B cell (primary cell): ENCODE results near the gene NFIC.

Experiments used
- CTCF ChIP-seq: fragments of 200-600 bp; IDR thresholded peaks from one replicate; pipeline ENCODE4 v1.8.0; 2022; ENCODE audit warnings: antibody characterized with exemption, mild to moderate bottlenecking
- EZH2 ChIP-seq: IDR thresholded peaks from 2 replicates; pipeline ENCODE4 v1.6.1; 2012; ENCODE audit warnings: borderline replicate concordance, low read depth, mild to moderate bottlenecking, moderate library complexity, low read length; ENCODE audit not compliant: insufficient read depth, poor library complexity, severe bottlenecking

- TF ChIP-seq CTCF: no peak
- no peak for TF ChIP-seq EZH2
Observed at GRCh38 chr19:3492919-3493318, 126.5 kb downstream of the NFIC start.
